ENCODE measurements around the gene CCDC73. TPM values are rescaled to one million over a fixed set of nuclear protein-coding genes. Genes with fewer than 3 reads are reported as not detected.

The CCDC73 gene
- total and polyA plus RNA-seq, 10 of the 15 experiments (the other 5 are each of a cell fraction or from before 2014, with no cell fraction given): 0.05 to 0.57 (median 0.14) TPM

DNA sequence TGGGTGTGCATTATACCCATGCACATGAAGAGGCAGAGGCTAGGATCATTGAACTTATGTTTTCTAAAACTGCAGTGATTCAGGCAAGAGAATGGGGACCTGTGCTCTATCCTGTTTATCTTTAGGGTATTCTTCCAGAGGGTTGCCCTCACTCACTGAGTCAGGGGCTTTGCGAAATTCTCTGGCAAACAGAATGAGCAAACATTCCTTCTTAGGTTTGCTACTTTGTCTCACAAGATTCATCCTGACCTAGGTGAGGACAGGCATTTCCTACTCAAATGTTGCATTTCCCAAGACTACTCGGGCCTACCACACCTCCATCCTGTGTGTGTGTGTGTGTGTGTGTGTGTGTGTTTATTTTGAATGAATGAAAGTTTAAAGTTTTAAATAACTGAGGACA is 213.5 kb downstream of the CCDC73 start (continued):
- TF ChIP-seq SREBF1 (IDR thresholded peaks at IDR 0.05; ENCODE audit: low read length) (no peak), SREBF2 (IDR thresholded peaks at IDR 0.05; ENCODE audit: low read length) (no peak), SMAD1 (IDR thresholded peaks at IDR 0.05; ENCODE audit: low read depth, partially characterized antibody) (no peak)

DNA sequence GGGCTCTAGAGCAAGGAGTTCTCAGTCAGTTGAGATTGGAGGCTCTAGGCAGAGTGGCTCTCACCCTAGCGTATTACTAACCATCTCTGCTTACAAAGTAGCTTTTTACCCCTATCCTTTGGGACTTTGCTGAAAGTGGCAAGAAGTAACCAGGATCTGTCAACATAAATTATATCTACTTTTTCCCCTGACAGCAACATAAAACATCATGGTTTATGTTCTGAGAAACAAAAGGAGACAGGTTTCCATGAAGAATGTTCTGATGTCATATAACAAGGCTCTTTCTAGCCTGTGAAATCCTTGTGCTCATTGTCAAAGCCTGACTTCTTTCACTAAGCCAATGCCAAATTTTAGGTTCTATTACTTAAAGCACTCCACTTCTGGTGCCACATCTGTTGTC is 218.0 kb downstream of the CCDC73 start:
- H4K20me1 ChIP-seq (ENCODE audit: control insufficient read depth, insufficient read depth): no peaks in the 10 kb centered on the region
- H3K4me2 ChIP-seq (ENCODE audit: control insufficient read depth, insufficient read depth): no peak overlapping the region
- BruUV-seq (replicated peaks): no TSS peak
- WGBS (ENCODE audit: insufficient coverage, insufficient replicate concordance, low lambda C conversion rate, missing lambda C conversion rate): 100% methylated on average over 1 of the region's 1 CpG
- ATAC-seq (no peak), FAIRE-seq (no peak), DNase-seq (ENCODE audit: low read depth, low spot score) (no peak)
- no peak overlapping the region for H3K27ac ChIP-seq (ENCODE audit: control insufficient read depth, insufficient read depth)
- intact Hi-C loops (cut with micrococcal nuclease; ENCODE audit: unreplicated experiment): no loop called here
- no peaks in the 10 kb centered on the region for H3K79me2 ChIP-seq (ENCODE audit: control insufficient read depth, insufficient read depth, low read length)
- H3K4me1 ChIP-seq (ENCODE audit: control insufficient read depth, insufficient read depth, low read length): no peaks in the 10 kb centered on the region
- POLR2A ChIA-PET: no interaction called here
- no peaks in the 10 kb centered on the region for H3K36me3 ChIP-seq (ENCODE audit: control insufficient read depth in 2 of 2, insufficient read depth in 2 of 2, low read length in 1 of 2)
- H2AFZ ChIP-seq (ENCODE audit: control insufficient read depth, low read depth, low read length): no peak overlapping the region
- SMC1A ChIA-PET (ENCODE audit: uncharacterized antibody, unreplicated experiment): interaction anchor here (1.1 kb wide), 1 partner anchor 11 kb away, joined by 4 read pairs; no protein-coding TSS in a partner anchor
- CTCF ChIA-PET: no interaction called here
- in situ Hi-C loops (cut with MboI): no loop called here
- no peaks in the 10 kb centered on the region for H3K9me3 ChIP-seq (replicated peaks; ENCODE audit: control insufficient read depth, insufficient read depth, low read length)
- H3K27me3 ChIP-seq (replicated peaks in 1 of 2; ENCODE audit: control insufficient read depth in 2 of 2, insufficient read depth in 2 of 2, low read length in 1 of 2): no peaks in the 10 kb centered on the region
- no peak overlapping the region for H3K9ac ChIP-seq (ENCODE audit: control insufficient read depth, insufficient read depth, low read length)
- RAD21 ChIA-PET (ENCODE audit: unreplicated experiment): no interaction called here
- no peak overlapping the region for H3K4me3 ChIP-seq
- TF ChIP-seq MEF2B (IDR thresholded peaks at IDR 0.05; ENCODE audit: partially characterized antibody, poor library complexity, severe bottlenecking) (no peak), SIX5 (IDR thresholded peaks at IDR 0.05; ENCODE audit: low read depth, low read length, severe bottlenecking) (no peak), TAF1 (IDR thresholded peaks at IDR 0.05; ENCODE audit: borderline replicate concordance, low read depth, low read length) (no peak), EED (IDR thresholded peaks at IDR 0.05; ENCODE audit: low read depth) (no peak), CBFB (IDR thresholded peaks at IDR 0.05; ENCODE audit: low read depth) (no peak), YY1 (IDR thresholded peaks at IDR 0.05; ENCODE audit: low read depth, low read length) (no peak), BMI1 (IDR thresholded peaks at IDR 0.05; ENCODE audit: borderline replicate concordance) (no peak), CHD2 (IDR thresholded peaks at IDR 0.05; ENCODE audit: borderline replicate concordance, low read depth, low read length) (no peak), SREBF1 (IDR thresholded peaks at IDR 0.05; ENCODE audit: low read length) (no peak), CHD1 (IDR thresholded peaks at IDR 0.05; ENCODE audit: low read depth, low read length) (no peak), ZNF274 (IDR thresholded peaks at IDR 0.05; ENCODE audit: insufficient read depth, insufficient read length) (no peak), NFIC (IDR thresholded peaks at IDR 0.05; ENCODE audit: low read depth, low read length) (no peak), EP300 (IDR thresholded peaks at IDR 0.05; ENCODE audit: borderline replicate concordance in 1 of 2, control insufficient read depth in 1 of 2, low read depth in 2 of 2, low read length in 2 of 2) (no peak), POLR2AphosphoS2 (IDR thresholded peaks at IDR 0.05; ENCODE audit: low read depth, low read length) (no peak)
- TF ChIP-seq, protein P1, sequence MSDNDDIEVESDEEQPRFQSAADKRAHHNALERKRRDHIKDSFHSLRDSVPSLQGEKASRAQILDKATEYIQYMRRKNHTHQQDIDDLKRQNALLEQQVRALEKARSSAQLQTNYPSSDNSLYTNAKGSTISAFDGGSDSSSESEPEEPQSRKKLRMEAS (IDR thresholded peaks at IDR 0.05; ENCODE audit: low read depth, low read length): no peak
- TF ChIP-seq, protein P2, sequence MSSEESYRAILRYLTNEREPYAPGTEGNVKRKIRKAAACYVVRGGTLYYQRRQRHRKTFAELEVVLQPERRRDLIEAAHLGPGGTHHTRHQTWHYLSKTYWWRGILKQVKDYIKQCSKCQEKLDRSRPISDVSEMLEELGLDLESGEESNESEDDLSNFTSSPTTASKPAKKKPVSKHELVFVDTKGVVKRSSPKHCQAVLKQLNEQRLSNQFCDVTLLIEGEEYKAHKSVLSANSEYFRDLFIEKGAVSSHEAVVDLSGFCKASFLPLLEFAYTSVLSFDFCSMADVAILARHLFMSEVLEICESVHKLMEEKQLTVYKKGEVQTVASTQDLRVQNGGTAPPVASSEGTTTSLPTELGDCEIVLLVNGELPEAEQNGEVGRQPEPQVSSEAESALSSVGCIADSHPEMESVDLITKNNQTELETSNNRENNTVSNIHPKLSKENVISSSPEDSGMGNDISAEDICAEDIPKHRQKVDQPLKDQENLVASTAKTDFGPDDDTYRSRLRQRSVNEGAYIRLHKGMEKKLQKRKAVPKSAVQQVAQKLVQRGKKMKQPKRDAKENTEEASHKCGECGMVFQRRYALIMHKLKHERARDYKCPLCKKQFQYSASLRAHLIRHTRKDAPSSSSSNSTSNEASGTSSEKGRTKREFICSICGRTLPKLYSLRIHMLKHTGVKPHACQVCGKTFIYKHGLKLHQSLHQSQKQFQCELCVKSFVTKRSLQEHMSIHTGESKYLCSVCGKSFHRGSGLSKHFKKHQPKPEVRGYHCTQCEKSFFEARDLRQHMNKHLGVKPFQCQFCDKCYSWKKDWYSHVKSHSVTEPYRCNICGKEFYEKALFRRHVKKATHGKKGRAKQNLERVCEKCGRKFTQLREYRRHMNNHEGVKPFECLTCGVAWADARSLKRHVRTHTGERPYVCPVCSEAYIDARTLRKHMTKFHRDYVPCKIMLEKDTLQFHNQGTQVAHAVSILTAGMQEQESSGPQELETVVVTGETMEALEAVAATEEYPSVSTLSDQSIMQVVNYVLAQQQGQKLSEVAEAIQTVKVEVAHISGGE (CRISPR knock-in tag; IDR thresholded peaks at IDR 0.05): no peak
- TF ChIP-seq, protein P3, sequence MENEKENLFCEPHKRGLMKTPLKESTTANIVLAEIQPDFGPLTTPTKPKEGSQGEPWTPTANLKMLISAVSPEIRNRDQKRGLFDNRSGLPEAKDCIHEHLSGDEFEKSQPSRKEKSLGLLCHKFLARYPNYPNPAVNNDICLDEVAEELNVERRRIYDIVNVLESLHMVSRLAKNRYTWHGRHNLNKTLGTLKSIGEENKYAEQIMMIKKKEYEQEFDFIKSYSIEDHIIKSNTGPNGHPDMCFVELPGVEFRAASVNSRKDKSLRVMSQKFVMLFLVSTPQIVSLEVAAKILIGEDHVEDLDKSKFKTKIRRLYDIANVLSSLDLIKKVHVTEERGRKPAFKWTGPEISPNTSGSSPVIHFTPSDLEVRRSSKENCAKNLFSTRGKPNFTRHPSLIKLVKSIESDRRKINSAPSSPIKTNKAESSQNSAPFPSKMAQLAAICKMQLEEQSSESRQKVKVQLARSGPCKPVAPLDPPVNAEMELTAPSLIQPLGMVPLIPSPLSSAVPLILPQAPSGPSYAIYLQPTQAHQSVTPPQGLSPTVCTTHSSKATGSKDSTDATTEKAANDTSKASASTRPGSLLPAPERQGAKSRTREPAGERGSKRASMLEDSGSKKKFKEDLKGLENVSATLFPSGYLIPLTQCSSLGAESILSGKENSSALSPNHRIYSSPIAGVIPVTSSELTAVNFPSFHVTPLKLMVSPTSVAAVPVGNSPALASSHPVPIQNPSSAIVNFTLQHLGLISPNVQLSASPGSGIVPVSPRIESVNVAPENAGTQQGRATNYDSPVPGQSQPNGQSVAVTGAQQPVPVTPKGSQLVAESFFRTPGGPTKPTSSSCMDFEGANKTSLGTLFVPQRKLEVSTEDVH (IDR thresholded peaks at IDR 0.05; ENCODE audit: low read depth, partially characterized antibody): no peak

Measured in GM12878 (cell line).